Effector CD8-positive, alpha-beta T cell (primary cell): ENCODE measurements around the gene P2RY2.
"Not testable (repeated sequence)": the region's sequence is repeated elsewhere in the genome, so short reads cannot be mapped to it uniquely, and the experiment has no call there.

Experiments used
- DNase-seq: peaks from one replicate; lab custom pipeline; 2025; lab: John Stamatoyannopoulos, UW

The P2RY2 gene

DNA sequence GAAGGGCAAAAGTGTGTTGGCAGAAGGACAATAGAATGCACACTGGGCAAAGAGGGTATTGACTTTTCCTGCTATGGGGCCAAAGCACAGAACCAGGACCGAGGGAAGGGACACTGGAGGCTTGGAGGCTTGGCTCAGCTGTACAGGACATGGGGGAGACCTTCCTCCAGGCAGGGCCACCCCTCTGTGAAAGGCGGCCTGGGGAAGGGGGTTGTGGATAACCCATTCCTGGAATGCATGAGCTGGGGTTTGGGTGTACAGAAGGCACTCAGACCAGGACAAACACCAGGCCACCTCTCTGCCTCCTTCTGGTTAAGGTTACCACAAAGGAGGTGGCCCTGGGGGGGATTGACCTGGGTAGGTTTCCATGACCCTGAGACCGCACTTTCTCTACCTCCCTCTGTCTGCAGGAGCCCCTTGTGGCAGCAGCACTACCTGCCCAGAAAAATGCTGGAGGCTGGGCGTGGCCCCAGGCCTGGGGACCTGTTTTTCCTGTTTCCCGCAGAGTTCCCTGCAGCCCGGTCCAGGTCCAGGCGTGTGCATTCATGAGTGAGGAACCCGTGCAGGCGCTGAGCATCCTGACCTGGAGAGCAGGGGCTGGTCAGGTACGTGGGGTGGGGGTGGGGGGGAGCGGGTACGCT is 9.6 kb downstream of the P2RY2 start:
- no peak for DNase-seq

DNA sequence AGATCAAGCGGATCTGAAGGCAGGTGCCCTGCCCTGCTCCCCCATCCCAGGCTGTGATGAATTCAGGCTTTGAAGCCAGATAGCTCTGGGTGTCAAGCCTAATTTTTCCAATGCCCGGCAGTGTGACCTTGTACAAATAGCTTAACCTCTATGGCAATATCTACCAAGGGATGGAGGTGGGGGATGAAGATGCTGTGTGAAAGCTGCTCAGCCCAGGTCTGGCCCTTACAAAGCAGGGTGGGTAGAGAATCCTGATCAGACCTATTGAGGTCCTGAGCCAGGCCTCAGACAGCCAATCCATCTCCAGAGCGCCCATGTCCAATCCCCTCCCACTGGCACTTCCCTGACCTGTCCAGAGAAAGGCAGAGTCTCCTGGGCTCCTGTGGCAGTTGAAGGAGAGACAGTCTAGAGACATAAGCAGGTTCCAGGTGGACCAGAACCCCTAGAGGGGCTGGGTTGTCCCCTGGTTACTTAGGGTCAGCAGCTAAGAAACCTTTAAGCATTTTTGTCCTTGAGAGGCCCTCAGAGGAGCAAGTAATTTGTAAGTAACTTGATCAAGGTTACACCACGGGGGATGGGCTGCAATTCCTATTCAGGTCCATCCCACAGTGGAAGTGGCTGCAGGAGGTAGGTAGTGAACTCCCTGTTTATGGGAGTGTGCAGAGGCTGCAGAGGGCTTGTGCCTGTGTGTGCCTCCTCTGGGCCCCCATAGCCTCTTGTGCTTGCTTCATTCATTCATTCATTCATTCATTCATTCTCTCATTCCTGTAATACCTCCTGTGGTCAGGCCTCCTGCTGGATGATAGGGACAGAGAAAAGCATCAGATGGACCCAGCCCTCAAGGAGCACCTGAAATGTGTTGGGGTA is 10.4 kb downstream of the P2RY2 start:
- no peak for DNase-seq

DNA sequence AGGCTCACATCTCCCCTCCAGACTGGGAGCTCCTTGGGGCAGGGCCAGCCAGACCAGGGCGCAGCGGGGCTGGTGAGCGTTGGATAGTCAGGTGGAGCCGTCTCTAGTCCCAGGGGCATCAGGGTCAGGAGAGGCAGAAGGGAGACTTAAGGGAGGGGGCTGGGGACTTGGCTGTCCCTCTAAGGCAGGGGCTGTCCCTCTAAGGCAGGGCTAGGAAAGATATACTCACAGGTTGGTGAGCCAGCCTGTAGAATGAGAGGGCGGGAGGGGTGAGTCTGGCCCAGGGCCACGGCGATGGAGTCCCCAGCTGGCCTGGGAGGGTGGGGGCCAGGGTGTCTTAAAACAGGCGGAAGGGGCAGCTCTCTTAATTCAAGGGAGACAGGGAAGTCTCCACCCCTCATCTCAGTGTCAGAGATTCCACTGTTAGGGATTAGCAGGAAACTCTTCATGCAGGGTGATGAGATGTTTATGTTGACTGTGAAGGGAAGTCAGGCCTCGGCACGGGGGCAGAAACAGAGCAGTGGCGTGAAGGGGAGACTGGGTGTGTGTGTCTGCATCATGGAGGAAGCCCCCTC is 11.3 kb downstream of the P2RY2 start:
- no peak for DNase-seq

DNA sequence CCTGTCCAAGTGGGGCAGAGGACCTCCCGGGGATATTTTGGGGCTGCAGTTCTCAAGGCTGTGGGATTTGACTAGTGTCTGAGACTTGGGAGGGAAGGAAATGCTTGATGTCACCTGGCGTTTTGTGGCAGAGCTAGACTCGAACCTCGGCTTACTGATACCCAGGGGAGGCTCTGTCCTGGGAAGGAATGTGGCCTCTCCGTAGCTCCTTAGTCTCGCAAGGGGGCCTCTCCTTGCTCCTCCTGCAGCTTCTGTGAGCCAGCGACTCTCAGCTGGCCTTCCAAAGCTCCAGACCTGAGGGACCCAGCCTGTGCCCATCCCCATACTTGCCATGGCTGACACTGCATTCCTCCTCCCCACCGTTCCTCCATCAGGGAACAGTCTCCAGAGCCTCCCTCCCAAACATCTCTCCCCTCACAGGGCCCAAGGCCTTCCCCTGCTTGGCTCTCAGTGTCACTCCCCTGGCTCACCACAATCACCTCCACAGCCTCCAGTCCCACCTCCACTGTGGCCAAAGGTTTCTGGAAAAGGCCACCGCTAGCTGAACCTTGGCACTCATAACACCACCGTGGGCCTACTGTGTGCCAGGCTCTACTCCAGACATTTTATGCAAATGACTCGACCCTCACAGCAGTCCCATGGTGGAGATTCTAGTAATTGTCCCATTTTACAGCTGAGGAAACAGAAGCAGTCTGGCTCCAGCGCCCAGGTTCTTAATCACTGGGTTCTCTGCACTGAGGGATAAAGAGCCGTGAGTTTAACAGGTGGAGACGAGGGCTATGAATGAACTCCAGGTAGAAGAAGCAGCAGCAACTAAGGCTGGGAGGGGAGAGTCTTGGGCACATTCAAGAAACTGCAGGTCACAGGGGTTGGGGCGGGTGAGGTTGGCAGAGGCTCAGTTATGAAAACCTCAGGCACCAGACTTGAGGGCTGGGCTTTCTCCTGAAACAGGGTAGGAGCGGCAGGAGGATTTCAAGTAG is 12.1 kb downstream of the P2RY2 start:
- DNase-seq, result no peak

DNA sequence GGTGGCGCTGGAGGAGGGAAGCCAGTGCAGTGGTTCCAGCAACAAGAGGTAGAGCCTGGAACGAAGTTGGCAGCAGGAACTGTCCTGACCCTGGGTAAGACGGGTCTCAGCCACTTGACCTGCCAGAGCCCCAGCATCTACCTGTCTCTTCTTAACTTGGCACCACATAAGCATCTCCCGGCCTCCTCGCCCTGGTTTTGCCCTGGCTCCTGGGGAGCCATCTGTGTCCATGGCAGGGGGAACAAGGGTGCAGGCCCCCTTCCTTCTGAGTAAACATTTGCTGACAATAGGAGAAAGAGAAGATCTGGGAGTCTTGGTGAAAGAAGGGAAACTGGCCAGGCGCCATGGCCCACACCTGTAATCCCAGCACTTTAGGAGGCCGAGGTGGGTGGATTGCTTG is 12.8 kb downstream of the P2RY2 start:
- no peak for DNase-seq

DNA sequence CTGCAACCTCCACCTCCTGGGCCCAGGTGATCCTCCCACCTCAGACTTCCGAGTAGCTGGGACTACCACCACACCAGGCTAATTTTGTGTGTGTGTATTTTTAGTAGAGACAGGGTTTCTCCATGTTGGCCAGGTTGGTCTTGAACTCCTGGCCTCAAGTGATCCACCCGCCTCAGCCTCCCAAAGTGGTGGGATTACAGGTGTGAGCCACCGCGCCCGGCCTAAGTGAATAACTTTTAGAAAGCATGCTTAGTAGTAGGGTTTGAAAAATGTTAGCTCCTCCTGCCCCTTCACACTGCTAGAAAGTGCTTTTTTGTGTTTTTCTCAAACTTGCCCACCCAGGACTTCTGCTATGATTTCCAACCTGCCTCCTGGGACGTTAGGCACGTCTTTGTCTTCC is 14.4 kb downstream of the P2RY2 start:
- DNase-seq, result not testable (repeated sequence)

DNA sequence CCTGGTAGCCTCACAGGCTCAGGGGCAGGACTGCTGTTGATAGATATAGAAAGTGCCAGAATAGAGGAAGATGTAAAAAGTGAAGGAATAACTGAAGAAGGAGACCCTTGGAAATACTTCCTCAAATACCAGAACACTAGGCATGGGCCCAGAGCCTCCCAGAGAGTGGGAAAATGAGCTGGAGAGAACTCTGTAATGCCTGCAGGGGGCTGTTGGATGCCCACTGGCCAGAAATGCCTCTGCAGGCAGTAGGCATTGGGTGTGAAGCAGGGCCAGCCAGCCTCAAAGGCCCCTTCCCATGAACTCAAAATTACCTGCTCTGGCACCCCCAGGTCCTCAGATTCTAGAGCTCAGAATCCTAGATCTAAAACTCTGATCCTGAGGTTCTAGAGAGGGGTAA is 15.1 kb downstream of the P2RY2 start:
- DNase-seq, result no peak

DNA sequence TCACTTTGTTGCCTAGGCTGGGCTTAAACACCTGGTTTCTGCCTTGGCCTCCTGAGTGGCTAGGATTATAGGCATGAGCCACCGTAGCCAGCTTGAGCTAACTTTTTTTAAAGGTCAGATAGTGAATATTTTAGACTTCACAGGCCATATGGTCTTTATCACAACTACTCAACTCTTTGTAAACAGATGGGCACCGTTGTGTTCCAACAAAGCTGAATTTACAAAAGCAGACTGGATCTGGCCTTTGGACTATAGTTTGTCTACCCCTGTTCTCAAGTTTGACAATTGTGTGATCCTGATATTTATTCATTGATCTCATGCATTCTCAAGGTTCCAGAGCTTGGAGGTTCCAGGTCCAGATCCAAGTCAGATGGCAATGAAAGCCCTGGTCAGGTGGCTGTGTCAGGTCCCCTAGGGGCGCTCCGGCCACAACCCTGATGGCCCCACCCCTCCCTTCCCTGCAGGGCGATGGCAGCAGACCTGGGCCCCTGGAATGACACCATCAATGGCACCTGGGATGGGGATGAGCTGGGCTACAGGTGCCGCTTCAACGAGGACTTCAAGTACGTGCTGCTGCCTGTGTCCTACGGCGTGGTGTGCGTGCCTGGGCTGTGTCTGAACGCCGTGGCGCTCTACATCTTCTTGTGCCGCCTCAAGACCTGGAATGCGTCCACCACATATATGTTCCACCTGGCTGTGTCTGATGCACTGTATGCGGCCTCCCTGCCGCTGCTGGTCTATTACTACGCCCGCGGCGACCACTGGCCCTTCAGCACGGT is 15.8 kb downstream of the P2RY2 start:
- no peak for DNase-seq

DNA sequence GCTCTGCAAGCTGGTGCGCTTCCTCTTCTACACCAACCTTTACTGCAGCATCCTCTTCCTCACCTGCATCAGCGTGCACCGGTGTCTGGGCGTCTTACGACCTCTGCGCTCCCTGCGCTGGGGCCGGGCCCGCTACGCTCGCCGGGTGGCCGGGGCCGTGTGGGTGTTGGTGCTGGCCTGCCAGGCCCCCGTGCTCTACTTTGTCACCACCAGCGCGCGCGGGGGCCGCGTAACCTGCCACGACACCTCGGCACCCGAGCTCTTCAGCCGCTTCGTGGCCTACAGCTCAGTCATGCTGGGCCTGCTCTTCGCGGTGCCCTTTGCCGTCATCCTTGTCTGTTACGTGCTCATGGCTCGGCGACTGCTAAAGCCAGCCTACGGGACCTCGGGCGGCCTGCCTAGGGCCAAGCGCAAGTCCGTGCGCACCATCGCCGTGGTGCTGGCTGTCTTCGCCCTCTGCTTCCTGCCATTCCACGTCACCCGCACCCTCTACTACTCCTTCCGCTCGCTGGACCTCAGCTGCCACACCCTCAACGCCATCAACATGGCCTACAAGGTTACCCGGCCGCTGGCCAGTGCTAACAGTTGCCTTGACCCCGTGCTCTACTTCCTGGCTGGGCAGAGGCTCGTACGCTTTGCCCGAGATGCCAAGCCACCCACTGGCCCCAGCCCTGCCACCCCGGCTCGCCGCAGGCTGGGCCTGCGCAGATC is 16.5 kb downstream of the P2RY2 start:
- DNase-seq, result no peak

DNA sequence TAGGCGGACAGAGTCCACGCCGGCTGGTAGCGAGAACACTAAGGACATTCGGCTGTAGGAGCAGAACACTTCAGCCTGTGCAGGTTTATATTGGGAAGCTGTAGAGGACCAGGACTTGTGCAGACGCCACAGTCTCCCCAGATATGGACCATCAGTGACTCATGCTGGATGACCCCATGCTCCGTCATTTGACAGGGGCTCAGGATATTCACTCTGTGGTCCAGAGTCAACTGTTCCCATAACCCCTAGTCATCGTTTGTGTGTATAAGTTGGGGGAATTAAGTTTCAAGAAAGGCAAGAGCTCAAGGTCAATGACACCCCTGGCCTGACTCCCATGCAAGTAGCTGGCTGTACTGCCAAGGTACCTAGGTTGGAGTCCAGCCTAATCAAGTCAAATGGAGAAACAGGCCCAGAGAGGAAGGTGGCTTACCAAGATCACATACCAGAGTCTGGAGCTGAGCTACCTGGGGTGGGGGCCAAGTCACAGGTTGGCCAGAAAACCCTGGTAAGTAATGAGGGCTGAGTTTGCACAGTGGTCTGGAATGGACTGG is 17.2 kb downstream of the P2RY2 start:
- DNase-seq, result no peak

DNA sequence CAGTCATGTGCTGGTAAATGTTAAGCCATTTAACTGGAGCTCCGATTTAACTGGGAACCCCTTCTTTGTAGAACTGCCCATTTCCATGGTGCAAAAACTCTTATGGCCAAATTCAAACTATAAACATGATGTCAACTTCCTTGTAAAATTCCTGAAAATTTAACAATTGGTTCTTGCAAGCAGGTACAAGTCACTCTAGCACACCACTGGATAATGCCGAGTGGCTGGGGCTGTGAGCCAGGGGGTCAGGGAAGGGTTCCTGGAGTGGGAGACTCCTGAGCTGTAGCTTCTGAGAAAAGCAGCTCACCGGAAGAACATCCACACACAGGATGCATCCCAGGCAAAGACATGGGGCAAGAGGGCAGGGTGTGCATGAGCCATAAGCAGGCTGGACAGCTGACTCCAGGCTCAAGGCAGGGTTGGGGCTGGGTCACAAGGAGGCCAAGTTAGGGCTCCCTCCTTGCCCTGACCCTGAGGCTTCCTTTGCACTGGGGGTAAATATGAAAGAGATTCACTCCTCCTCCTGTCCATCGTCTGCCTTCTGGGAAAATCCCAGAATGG is 18.2 kb downstream of the P2RY2 start:
- DNase-seq, result no peak

DNA sequence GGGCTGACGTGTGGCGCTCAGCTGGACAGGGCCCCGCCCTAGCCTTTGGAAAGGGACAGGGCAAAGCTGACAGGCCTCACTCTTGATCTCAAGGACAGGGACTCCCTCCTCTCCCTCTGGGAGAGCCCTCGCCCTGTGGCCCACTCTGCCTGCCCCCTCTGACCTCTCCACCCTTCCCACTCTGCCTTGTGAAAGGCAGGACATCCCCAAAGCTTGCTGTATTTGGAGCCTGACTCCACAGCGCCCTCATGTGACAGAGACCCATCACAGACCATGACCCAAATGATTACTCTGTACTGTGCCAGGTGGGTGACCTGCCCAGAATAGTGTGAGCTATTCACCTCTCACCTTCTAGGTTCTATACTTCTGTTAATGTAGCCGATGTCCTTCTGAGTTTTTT is 18.8 kb downstream of the P2RY2 start:
- no peak for DNase-seq

DNA sequence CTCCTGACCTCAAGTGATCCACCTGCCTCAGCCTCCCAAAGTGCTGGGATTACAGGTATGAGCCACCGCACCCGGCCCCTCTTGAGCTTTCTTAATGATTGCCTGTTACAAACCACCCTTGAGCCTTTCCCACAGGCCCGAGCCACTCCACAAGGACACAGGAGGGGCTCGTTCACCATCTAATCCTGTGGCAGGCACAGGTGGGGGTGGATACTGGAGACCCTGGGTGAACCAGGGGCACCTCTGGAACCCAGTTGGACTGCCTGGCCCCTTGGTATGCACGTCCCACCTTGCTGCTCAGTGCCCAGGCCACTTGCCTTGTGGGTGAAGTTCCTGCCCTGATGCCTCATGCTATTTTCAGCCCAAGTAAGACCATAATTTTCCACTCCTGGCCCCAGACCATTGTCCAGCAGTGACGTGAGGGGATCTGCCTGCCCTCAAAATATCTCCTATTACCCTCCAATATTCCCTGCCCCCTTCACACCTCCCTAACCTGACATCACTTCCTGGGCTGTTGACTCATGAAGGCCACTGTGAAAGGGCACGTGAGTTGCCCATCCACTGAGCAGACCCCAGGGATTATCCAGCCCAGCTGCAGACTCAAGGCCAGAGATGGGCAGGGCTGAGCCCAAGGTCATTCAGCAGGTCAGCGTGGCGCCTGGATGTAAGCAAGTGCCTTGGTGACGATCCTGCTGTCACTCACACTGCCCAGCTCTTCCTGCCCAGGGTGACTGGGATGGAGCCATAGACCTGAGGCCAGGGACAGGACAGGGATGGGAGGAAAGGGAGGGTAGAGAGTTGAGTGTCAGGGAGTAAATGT is 19.6 kb downstream of the P2RY2 start:
- no peak for DNase-seq

DNA sequence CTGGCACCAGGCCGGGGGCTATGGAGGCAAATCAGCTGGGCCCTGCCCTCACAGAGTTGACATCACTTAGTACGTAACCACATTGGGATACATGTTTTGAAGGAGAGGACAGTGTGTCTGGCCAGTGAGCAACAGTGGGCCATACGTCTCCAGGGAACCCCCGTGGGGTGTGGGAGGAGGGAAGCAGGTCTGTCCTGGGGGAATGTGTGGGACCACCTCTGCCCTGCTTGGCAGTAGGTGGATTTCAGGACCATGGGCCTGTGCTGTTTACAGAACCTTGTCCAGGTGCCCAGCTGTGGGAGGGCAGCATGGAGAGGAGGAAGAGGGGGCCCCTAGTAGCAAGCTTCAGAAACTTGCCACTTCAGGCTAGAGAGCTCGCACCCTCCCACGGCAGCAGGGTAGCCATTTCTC is 21.0 kb downstream of the P2RY2 start:
- DNase-seq, result no peak

DNA sequence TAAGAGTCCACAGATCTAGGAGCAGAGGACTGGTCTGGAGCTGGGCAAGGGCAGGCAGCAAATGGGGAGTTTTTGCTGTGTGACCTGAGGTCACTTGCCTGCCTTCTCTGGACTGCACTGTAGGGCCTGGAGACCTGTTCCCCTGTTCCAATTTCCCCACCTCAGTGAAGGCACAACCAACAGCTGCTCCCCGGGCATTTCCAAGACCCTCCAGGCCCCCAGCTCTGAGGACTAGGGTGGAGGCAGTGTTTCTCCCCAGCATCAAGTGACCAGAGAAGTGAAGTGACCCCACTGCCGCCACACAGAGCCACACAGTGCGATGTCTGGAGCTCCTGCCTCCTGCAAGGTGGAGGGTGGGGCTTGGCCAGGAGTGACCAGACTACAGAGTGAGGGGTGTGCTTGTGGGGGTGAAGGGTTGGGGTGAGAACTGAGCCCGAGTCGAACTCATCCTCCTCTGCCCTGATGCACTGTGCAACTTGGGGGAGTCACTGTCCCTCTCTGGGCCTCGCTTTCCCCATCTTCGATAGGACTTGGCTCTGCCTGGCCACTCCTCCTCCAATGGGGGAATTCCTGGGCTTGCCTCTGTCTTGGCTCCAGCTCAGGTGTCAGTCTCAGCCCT is 21.6 kb downstream of the P2RY2 start:
- no peak for DNase-seq

DNA sequence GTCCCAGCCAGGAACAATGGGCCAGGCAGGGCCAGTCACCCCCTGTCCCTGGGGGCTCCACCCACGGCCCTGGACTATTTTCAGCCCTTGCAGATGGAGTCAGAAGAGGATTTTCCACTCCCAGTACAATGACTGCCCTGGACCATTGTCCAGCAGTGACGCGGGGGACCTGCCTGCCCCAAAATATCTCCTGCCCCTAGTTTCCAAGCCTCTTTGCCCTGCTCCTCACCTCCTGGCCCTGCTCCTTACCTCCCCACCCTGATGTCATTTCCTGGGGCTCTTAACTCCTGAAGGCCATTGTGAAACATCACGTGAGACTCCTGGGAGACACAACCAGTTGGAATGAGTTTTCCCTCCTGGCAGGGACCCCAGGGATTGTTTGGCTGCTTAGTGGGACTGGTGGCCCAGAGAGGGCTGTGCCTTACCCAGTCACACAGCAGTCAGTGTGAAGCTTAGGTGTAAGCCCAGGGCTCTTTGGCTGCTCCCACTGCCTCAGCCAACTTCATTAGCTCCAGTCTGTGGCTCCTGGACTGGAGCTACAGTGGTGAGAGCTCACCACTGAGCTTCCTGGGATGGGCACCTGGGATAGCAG is 22.2 kb downstream of the P2RY2 start:
- DNase-seq, result no peak

DNA sequence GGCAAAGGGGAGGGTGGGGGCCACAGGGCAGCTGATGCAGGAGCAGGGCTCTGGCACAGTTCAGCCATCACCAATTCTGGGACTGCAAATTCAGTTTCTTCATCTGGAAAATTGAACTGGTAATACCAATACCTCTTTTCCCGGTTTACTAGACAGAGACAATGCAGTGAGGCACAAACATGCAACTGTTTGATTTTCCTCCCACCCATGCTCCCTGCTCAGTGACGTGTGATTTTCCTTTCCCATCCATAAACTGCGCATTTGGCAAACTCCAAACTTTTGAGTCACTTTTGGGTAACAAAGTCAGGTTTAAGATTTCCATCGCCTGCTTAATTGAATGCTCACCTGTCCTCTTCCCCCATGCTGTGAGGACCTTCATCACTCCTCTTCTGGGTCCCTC is 23.2 kb downstream of the P2RY2 start:
- DNase-seq, result no peak
